ENCODE measurements around the gene DDA1.
"Not testable (repeated sequence)": the region's sequence is repeated elsewhere in the genome, so short reads cannot be mapped to it uniquely, and the experiment has no call there.

The DDA1 gene

GRCh38 chr19:17289489-17289888 lies 19.9 kb upstream of the DDA1 start:
- DNase-seq = peak in 1 of 2 donors; percentile 23

- peak; percentile 72 to 75 for DNase-seq
These were observed 16.9 kb upstream of the DDA1 start for GRCh38 chr19:17292301-17293074.

GRCh38 chr19:17293605-17294004 lies 15.8 kb upstream of the DDA1 start:
- no peak for DNase-seq

- peak; percentile 32 to 50 for DNase-seq
These were observed 15.1 kb upstream of the DDA1 start for GRCh38 chr19:17294051-17294891.

- DNase-seq = not testable (repeated sequence)
These were observed 13.8 kb upstream of the DDA1 start for GRCh38 chr19:17295551-17295950.

GRCh38 chr19:17296273-17296672 lies 13.1 kb upstream of the DDA1 start:
- no peak for DNase-seq

DNA sequence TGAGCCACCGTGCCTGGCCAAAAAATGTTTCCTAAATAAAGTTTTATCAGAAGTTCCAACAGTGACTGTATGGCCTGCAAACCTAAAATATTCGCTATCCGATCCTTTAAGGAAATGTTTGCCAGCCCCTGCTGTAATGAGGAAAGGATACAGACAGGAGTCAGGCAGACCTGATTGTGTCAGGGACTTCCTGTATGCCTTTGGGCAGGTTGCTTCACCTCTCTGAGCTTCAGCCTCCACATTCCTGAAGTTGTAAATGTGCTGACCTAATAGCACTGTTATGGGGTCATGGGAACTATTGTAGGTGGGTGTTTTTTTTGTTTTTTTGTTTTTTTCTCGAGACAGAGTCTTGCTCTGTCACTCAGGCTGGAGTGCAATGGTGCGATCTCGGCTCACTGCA lies 12.4 kb upstream of the DDA1 start:
- DNase-seq = no peak

DNA sequence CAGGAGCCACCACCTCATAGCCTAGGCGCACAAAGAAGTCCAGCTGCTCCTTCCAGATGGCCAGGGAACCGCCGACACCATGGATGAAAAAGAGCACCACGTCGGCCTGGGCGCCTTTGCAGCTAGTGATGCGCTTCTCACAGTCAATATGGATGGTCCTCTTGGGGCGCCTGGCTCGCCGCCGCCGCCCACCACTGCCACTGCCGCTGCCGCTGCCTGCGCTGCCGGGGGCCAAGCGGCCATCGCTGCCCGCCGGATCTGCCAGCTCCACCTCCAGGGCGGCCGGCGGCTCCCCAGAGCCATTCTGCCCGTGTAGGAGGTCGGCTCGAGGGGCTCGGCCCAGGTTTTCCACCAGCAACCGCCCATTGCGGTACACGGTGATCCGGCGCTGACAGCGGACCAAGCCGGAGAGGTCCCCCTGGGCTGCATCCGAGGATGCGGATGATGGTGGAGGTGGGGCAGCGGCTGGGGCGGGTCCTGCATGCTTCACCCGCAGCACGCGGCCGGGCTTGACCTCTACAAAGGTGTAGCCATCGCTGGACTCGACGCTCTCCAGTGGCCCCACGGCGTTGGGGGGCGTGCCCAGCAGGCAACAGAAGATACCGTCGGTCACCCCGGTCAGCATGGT lies 8.3 kb upstream of the DDA1 start:
- no peak for DNase-seq

DNA sequence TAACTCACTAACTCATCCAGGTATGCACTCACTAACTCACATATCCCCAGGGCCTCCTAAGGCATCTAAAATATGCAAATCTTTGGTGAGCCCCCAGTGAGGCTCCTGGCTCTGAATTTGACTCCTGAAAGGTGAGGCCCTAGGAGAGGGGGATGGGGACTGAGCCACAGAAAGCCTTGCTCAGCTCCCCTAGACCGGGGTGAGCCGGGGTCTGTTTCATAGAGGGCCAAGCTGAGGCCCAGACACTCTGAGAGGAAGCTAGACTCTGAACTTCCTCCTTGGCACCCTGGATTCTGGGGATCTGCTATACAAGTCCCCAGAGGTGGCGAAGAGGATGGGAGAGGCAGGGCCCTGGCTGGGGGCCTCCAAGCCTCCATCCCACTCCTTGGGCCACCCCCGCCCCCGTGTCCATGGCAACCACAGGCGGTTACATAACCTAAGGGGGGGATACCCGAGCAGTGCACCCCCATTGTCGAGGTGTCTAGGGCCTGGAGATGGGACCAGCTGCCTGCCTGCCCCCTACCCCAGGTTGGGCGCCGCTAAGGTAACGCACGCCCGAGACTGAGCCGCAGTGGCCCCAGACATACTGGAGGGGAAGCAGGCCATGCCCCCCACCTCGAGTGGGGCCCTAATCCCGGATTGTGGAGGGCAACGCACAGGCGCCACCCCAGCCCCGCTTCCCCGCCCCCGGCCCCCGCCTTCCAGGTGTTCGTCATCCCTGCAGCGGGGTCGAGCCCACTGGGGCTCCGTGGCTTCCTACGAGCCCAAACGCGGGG lies 6.8 kb upstream of the DDA1 start:
- DNase-seq = peak; percentile 37

- peak; percentile 91 to 92 for DNase-seq
These were observed 6.0 kb upstream of the DDA1 start, which contains the start of gene ABHD8 for GRCh38 chr19:17303167-17303939. ABHD8 (minus strand) TSS chr19:17303425; CDS start chr19:17301616, 1,809 bp downstream.

DNA sequence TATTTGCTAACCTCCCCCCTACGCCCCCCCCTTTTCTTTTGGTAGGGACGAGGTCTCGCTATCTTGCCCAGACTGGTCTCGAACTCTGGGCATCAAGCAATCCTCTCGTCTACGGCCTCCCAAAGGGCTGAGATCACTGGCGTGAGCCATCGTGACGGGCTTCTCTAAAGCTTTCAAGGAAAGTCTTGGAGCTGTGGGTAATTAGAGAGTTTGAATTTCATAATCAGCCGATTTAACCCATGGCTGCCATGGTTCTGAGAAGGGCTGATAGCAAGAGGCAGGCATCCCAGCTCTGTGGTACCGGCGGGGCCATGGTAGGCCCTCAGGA lies 5.5 kb upstream of the DDA1 start:
- DNase-seq = no peak

DNA sequence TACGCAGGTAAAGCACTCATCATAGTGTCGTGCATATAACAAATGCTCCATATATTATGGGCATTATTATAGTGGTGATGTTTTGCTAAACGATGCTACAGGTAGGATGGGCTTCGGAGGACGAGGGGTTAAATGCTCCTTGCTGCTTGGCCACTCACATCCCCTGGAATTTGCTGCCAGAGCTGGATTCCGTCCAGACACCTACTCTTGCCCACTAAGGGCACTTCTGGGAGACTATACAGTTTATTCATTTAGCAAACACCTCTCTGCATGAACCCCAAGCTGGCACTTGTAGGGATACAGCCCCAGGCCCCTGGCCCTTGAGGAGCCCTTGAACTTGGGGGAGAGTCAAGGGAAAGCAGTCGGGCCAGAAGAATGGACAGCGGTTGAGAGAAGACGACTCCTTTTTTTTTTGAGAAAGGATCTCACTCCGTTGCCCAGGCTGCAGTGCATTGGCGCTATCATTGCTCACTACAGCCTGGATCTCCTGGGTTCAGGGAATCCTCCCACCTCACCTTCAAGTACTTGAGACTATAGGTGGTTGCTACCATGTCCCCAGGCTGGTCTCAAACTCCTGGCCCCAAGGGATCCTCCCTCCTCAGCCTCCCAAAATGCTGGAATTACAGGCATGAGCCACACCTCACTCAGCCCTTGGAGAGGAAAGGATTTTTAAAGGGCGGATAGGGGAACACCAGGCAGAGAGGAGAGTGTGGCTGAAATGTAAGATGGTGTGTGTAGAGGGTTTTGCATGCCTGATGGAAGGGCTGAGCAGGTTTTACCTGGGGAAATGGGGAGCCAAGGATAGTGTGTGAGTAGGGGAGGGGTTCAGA lies 4.8 kb upstream of the DDA1 start:
- DNase-seq = no peak

GRCh38 chr19:17305216-17305516 lies 4.2 kb upstream of the DDA1 start:
- no peak for DNase-seq

GRCh38 chr19:17305517-17306284 lies 3.7 kb upstream of the DDA1 start, which contains the start of gene MRPL34:
MRPL34 (plus strand) TSS chr19:17305872; CDS start chr19:17305893, 21 bp downstream.
- peak; percentile 89 to 93 for DNase-seq

GRCh38 chr19:17306285-17306714 lies 3.1 kb upstream of the DDA1 start:
- DNase-seq = no peak

DNA sequence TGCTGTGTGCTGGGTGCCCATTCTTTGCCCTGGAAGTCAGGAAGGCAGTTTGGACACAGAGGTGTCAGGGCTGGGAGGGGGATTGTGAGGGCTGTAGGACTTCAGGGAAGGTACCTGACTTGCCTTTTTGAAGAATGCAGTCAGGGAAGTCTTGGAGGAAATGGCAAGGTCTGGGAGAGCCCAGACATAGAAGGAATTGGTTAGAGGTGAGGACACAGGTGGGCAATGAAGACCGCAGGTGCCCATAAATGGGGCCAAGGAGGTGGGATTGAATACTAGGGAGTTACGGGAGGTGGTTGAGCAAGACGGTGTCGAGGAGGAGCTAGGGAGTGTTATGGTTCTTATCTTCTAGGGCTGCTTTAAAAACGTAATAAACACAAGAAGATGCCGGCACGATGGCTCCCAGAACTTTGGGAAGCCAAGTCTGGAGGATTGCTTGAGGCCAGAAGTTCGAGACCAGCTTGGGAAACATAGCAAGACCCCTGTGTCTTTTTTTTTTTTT lies 1.4 kb upstream of the DDA1 start:
- no peak for DNase-seq

DNA sequence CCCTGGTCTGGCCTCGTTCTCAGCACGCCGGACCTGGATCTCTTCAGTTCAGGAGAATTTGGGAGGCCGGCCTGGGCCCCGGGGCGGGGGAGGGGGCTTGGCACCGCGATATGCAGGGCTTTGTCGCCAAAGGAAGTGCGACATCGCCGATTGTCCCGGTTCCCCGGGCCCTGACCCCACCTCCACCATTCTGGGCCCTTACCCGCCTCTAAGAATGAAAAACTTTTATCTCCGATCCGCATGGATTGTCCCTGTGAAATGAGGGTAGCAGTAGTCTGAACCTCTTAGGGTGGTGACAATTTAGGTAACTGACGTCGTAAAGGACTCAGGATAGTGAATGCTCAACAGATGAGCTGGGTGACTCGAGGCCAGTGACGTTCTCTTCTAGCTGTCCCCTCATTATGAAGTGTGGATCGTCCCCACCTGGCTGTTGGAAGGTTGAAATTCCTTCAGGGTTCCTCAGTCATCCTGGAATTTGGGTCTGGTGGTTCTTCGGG lies 650 bp downstream of the DDA1 start:
- no peak for DNase-seq

DNA sequence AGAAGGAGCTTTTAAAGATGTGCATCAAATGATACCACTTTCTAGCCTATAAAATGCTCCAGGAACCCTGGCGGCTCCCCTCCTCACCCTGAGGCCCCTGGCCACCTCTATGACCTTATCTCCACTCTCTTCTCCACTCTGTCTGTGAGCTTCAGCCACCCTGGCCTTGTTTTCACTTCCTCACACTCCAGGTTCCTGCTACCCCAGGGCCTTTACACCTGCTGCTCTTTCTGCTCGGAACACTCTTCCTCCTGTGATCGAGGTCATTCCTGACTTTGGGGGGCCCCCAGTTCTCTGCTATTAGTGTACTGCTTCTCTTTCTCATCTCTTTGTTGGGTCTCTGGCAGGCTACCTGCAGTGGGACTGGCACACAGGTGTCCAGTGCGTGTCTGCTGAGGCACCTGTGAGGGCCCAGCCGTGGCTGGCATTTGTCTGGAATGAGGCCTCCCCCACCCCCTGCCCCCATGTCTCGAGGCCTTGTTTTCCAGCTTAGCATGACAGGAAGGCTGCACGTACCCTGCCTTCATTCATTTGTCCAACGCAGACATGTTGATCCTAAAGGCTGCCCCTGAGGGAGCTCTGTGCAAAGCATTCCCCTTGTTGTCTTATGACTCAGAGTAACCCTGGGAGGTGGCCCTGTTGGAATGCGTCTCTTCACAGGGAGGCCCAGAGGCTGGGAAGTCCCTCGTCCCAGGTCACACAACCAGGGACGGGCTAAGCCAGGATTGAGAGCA lies 2.3 kb downstream of the DDA1 start:
- no peak for DNase-seq
